ENCODE measurements around the gene MLLT10.

Gene MLLT10

GRCh38 chr10:21747809-21748208 lies 213.8 kb downstream of the MLLT10 start:
- no peak overlapping the region for H3K4me3 ChIP-seq (ENCODE audit: low read depth, low read length, poor library complexity, severe bottlenecking)
- no peaks in the 10 kb centered on the region for H3K4me1 ChIP-seq (ENCODE audit: insufficient read depth, low read length, severe bottlenecking)
- H2AFZ ChIP-seq (ENCODE audit: low read length) = no peak overlapping the region
- no peaks in the 10 kb centered on the region for H3F3A ChIP-seq (ENCODE audit: insufficient read depth, low read length)
- no peak overlapping the region for H3K27ac ChIP-seq (ENCODE audit: low read depth, low read length, poor library complexity, severe bottlenecking)
- no peaks in the 10 kb centered on the region for H3K27me3 ChIP-seq (ENCODE audit: insufficient read depth, low read length)
- TF ChIP-seq EZH2 (IDR thresholded peaks at IDR 0.05; ENCODE audit: borderline replicate concordance, low read length) (no peak), CTCF (IDR thresholded peaks at IDR 0.05; ENCODE audit: low read length) (no peak)
- H3K9me2 ChIP-seq (ENCODE audit: low read depth, low read length) = no peaks in the 10 kb centered on the region
- H4K20me1 ChIP-seq (ENCODE audit: insufficient read depth, low read length) = no peaks in the 10 kb centered on the region
- H3K79me2 ChIP-seq (ENCODE audit: insufficient read depth, low read length) = no peaks in the 10 kb centered on the region
- H3K36me3 ChIP-seq (ENCODE audit: insufficient read depth, low read length) = peaks cover 16% of the 10 kb centered on the region
- no peaks in the 10 kb centered on the region for H3K9me3 ChIP-seq (ENCODE audit: low read length)
- H3K4me2 ChIP-seq (ENCODE audit: low read length) = no peak overlapping the region
- no peak overlapping the region for H3K9ac ChIP-seq (ENCODE audit: low read length)

GRCh38 chr10:21749788-21750187 lies 215.8 kb downstream of the MLLT10 start:
- no peak overlapping the region for H3K27ac ChIP-seq (ENCODE audit: low read depth, low read length, poor library complexity, severe bottlenecking)
- no peaks in the 10 kb centered on the region for H3K9me3 ChIP-seq (ENCODE audit: low read length)
- H3K79me2 ChIP-seq (ENCODE audit: insufficient read depth, low read length) = no peaks in the 10 kb centered on the region
- H3K9ac ChIP-seq (ENCODE audit: low read length) = no peak overlapping the region
- TF ChIP-seq CTCF (IDR thresholded peaks at IDR 0.05; ENCODE audit: low read length) (no peak), EZH2 (IDR thresholded peaks at IDR 0.05; ENCODE audit: borderline replicate concordance, low read length) (no peak)
- H3K4me2 ChIP-seq (ENCODE audit: low read length) = no peak overlapping the region
- no peak overlapping the region for H3K4me3 ChIP-seq (ENCODE audit: low read depth, low read length, poor library complexity, severe bottlenecking)
- no peaks in the 10 kb centered on the region for H3K9me2 ChIP-seq (ENCODE audit: low read depth, low read length)
- H3K27me3 ChIP-seq (ENCODE audit: insufficient read depth, low read length) = no peaks in the 10 kb centered on the region
- peaks cover under 1% of the 10 kb centered on the region; the same call in 1 of the 2 replicates for H3K36me3 ChIP-seq (ENCODE audit: insufficient read depth, low read length)
- no peak overlapping the region for H2AFZ ChIP-seq (ENCODE audit: low read length)
- no peaks in the 10 kb centered on the region for H3F3A ChIP-seq (ENCODE audit: insufficient read depth, low read length)
- H4K20me1 ChIP-seq (ENCODE audit: insufficient read depth, low read length) = no peaks in the 10 kb centered on the region
- no peaks in the 10 kb centered on the region for H3K4me1 ChIP-seq (ENCODE audit: insufficient read depth, low read length, severe bottlenecking)

- Histone ChIP-seq H3K9me2 (ENCODE audit: low read depth, low read length) (no peaks in the 10 kb centered on the region), H3F3A (ENCODE audit: insufficient read depth, low read length) (no peaks in the 10 kb centered on the region), H3K9ac (ENCODE audit: low read length) (no peak overlapping the region), H3K27me3 (ENCODE audit: insufficient read depth, low read length) (no peaks in the 10 kb centered on the region), H3K36me3 (ENCODE audit: insufficient read depth, low read length) (no peaks in the 10 kb centered on the region), H3K4me1 (ENCODE audit: insufficient read depth, low read length, severe bottlenecking) (no peaks in the 10 kb centered on the region), H3K27ac (ENCODE audit: low read depth, low read length, poor library complexity, severe bottlenecking) (no peak overlapping the region), H3K79me2 (ENCODE audit: insufficient read depth, low read length) (no peaks in the 10 kb centered on the region), H2AFZ (ENCODE audit: low read length) (no peak overlapping the region), H3K4me2 (ENCODE audit: low read length) (no peak overlapping the region), H4K20me1 (ENCODE audit: insufficient read depth, low read length) (no peaks in the 10 kb centered on the region), H3K9me3 (ENCODE audit: low read length) (no peaks in the 10 kb centered on the region), H3K4me3 (ENCODE audit: low read depth, low read length, poor library complexity, severe bottlenecking) (no peak overlapping the region)
- TF ChIP-seq CTCF (IDR thresholded peaks at IDR 0.05; ENCODE audit: low read length) (no peak), EZH2 (IDR thresholded peaks at IDR 0.05; ENCODE audit: borderline replicate concordance, low read length) (no peak)
These were observed 216.4 kb downstream of the MLLT10 start for GRCh38 chr10:21750424-21750823.
